ENCODE data around the gene NCBP2. TPM values are rescaled to one million over a fixed set of nuclear protein-coding genes. Genes with fewer than 3 reads are reported as not detected.
A peak's percentile ranks its signal among the peaks of the same experiment; 100 is the strongest.

Gene NCBP2
- total and polyA plus RNA-seq, 2 donors from 2014 or later = 46.1 to 59.9 TPM

- FAIRE-seq = no peak
- Histone ChIP-seq H3K9ac (ENCODE audit: low read length in 3 of 3) (no peak overlapping the region), H3K36me3 (ENCODE audit: control insufficient read depth in 2 of 3, insufficient read depth in 3 of 3, low read length in 3 of 3) (no peaks in the 10 kb centered on the region), H3K4me1 (ENCODE audit: control insufficient read depth in 2 of 3, insufficient read depth in 2 of 3, low read depth in 1 of 3, low read length in 3 of 3) (no peaks in the 10 kb centered on the region), H3K27ac (ENCODE audit: low read depth in 2 of 2, low read length in 2 of 2) (no peak overlapping the region), H3K27me3 (ENCODE audit: control insufficient read depth, insufficient read depth, low read length) (no peaks in the 10 kb centered on the region), H3K9me3 (ENCODE audit: control insufficient read depth in 2 of 3, insufficient read depth in 1 of 3, low read length in 3 of 3) (no peaks in the 10 kb centered on the region), H3K4me3 (ENCODE audit: low read length in 3 of 3) (no peak overlapping the region)
- DNase-seq = peak in 2 of 5 donors; percentile 31 to 48
- intact Hi-C loops (cut with DNase I) = no loop called here
- TF ChIP-seq CTCF (IDR thresholded peaks at IDR 0.05; ENCODE audit: borderline replicate concordance, extremely low read depth, insufficient read depth) = no peak
These were observed 48.3 kb upstream of the NCBP2 start for GRCh38 chr3:196990601-196991007.

GRCh38 chr3:196989721-196990262 lies 47.5 kb upstream of the NCBP2 start:
- FAIRE-seq = no peak
- peak in 1 of 5 donors; percentile 35 for DNase-seq

GRCh38 chr3:196988241-196989029 lies 46.1 kb upstream of the NCBP2 start:
- DNase-seq (peak in 2 of 5 donors; percentile 18 to 39), FAIRE-seq (no peak)
- H3K9ac ChIP-seq (ENCODE audit: low read length in 3 of 3) = no peak overlapping the region
- H3K4me1 ChIP-seq (ENCODE audit: control insufficient read depth in 2 of 3, insufficient read depth in 2 of 3, low read depth in 1 of 3, low read length in 3 of 3) = no peaks in the 10 kb centered on the region
- H3K9me3 ChIP-seq (ENCODE audit: control insufficient read depth in 2 of 3, insufficient read depth in 1 of 3, low read length in 3 of 3) = peaks cover 0 to 3% (median 0%) of the 10 kb centered on the region in 3 donors
- H3K4me3 ChIP-seq (ENCODE audit: low read length in 3 of 3) = no peak overlapping the region
- intact Hi-C loops (cut with DNase I) = no loop called here
- H3K27ac ChIP-seq (ENCODE audit: low read depth in 2 of 2, low read length in 2 of 2) = no peak overlapping the region
- no peaks in the 10 kb centered on the region for H3K27me3 ChIP-seq (ENCODE audit: control insufficient read depth, insufficient read depth, low read length)
- H3K36me3 ChIP-seq (ENCODE audit: control insufficient read depth in 2 of 3, insufficient read depth in 3 of 3, low read length in 3 of 3) = no peaks in the 10 kb centered on the region
- TF ChIP-seq CTCF (IDR thresholded peaks at IDR 0.05; ENCODE audit: borderline replicate concordance, extremely low read depth, insufficient read depth) = no peak

More at GRCh38 chr3:196989721-196990262, 47.5 kb upstream of the NCBP2 start:
- no peak overlapping the region for H3K27ac ChIP-seq (ENCODE audit: low read depth in 2 of 2, low read length in 2 of 2)
- H3K9ac ChIP-seq (ENCODE audit: low read length in 3 of 3) = no peak overlapping the region
- no peaks in the 10 kb centered on the region for H3K4me1 ChIP-seq (ENCODE audit: control insufficient read depth in 2 of 3, insufficient read depth in 2 of 3, low read depth in 1 of 3, low read length in 3 of 3)
- no peaks in the 10 kb centered on the region for H3K36me3 ChIP-seq (ENCODE audit: control insufficient read depth in 2 of 3, insufficient read depth in 3 of 3, low read length in 3 of 3)
- H3K27me3 ChIP-seq (ENCODE audit: control insufficient read depth, insufficient read depth, low read length) = no peaks in the 10 kb centered on the region
- intact Hi-C loops (cut with DNase I) = no loop called here
- H3K9me3 ChIP-seq (ENCODE audit: control insufficient read depth in 2 of 3, insufficient read depth in 1 of 3, low read length in 3 of 3) = no peaks in the 10 kb centered on the region
- TF ChIP-seq CTCF (IDR thresholded peaks at IDR 0.05; ENCODE audit: borderline replicate concordance, extremely low read depth, insufficient read depth) = no peak
- no peak overlapping the region for H3K4me3 ChIP-seq (ENCODE audit: low read length in 3 of 3)
